Measurements from ENCODE around the gene CPNE9. TPM values are rescaled to one million over a fixed set of nuclear protein-coding genes. Genes with fewer than 3 reads are reported as not detected.

CPNE9 gene
- total RNA-seq, 1 experiment from 2014 or later = 3.5 TPM

- H3K27ac ChIP-seq (ENCODE audit: insufficient read length, low read depth, low read length) = no peak overlapping the region
- H2BK20ac ChIP-seq (ENCODE audit: low read depth, low read length, poor library complexity, severe bottlenecking) = no peak overlapping the region
- DNase-seq = no peak
- H2BK15ac ChIP-seq (ENCODE audit: low read depth, low read length) = no peak overlapping the region
- no peak overlapping the region for H3K9ac ChIP-seq (ENCODE audit: extremely low read depth, insufficient read length, low read length)
- no peaks in the 10 kb centered on the region for H3K23me2 ChIP-seq (ENCODE audit: insufficient read length, low read depth, low read length, poor library complexity, severe bottlenecking)
- no peak overlapping the region for H4K91ac ChIP-seq (ENCODE audit: insufficient read length, low read depth, low read length)
- H3K9me3 ChIP-seq (ENCODE audit: control insufficient read depth, low read depth, low read length) = no peaks in the 10 kb centered on the region
- no peak overlapping the region for H3K4ac ChIP-seq (ENCODE audit: low read depth, low read length)
- no peak overlapping the region for H3K4me2 ChIP-seq (ENCODE audit: insufficient read depth, insufficient read length, low read length)
- no peak overlapping the region for H3K14ac ChIP-seq (ENCODE audit: insufficient read depth, low read length)
- no peaks in the 10 kb centered on the region for H3K4me1 Mint-ChIP-seq
- no peak overlapping the region for H4K8ac ChIP-seq (replicated peaks; ENCODE audit: insufficient read length, low read depth, low read length)
- H3K4me1 ChIP-seq (ENCODE audit: insufficient read depth, low read length) = no peaks in the 10 kb centered on the region
- H3T11ph ChIP-seq (ENCODE audit: low read length) = no peak overlapping the region
- no peak overlapping the region for H2BK5ac ChIP-seq (ENCODE audit: insufficient read length, low read length)
- H2BK12ac ChIP-seq (ENCODE audit: insufficient read length, low read depth, low read length) = no peak overlapping the region
- no peak for TF ChIP-seq CTCF (conservative IDR thresholded peaks at IDR 0.05)
- H3K79me2 ChIP-seq (ENCODE audit: insufficient read depth, low read length) = no peaks in the 10 kb centered on the region
- H4K20me1 ChIP-seq (ENCODE audit: control insufficient read depth, insufficient read depth, insufficient read length) = no peaks in the 10 kb centered on the region
- no peak overlapping the region for H2AFZ ChIP-seq (ENCODE audit: low read length)
- no peak overlapping the region; a peak in 1 of 7 replicates for H3K27ac Mint-ChIP-seq
- H3K4me3 Mint-ChIP-seq = no peak overlapping the region
- H3K27me3 ChIP-seq (ENCODE audit: insufficient read depth, low read length) = no peaks in the 10 kb centered on the region
- H3K18ac ChIP-seq (ENCODE audit: insufficient read length, low read depth, low read length) = no peak overlapping the region
- no peaks in the 10 kb centered on the region for H3K79me1 ChIP-seq (ENCODE audit: insufficient read depth, low read depth, low read length, poor library complexity, severe bottlenecking)
- H2AK5ac ChIP-seq (ENCODE audit: insufficient read length, low read length) = no peak overlapping the region
- no peaks in the 10 kb centered on the region for H3K27me3 Mint-ChIP-seq (ENCODE audit: low read depth)
- H3K9me3 Mint-ChIP-seq = no peaks in the 10 kb centered on the region
- H3K36me3 Mint-ChIP-seq (ENCODE audit: insufficient read depth in 1 of 3, low read depth in 3 of 3) = peaks cover 0 to 75% (median 51%) of the 10 kb centered on the region in 3 experiments; a peak in 6 of 7 replicates
- no peak overlapping the region for H4K5ac ChIP-seq (ENCODE audit: insufficient read length, low read depth, low read length)
- no peak overlapping the region for H3K23ac ChIP-seq (ENCODE audit: insufficient read length, low read depth, low read length)
- no peak overlapping the region for H3K56ac ChIP-seq (ENCODE audit: insufficient read length, low read depth, low read length)
- no peak overlapping the region for H2BK120ac ChIP-seq (ENCODE audit: low read depth, low read length, poor library complexity, severe bottlenecking)
These were observed 30.6 kb upstream of the CPNE9 start for GRCh38 chr3:9673082-9673481.

Data from H9 (cell line).